Measurements from ENCODE around the gene SOS1. TPM values are rescaled to one million over a fixed set of nuclear protein-coding genes. Genes with fewer than 3 reads are reported as not detected.
"Not testable (repeated sequence)": the region's sequence is repeated elsewhere in the genome, so short reads cannot be mapped to it uniquely, and the experiment has no call there.

SOS1 gene
- total RNA-seq, 4 donors from 2014 or later = 13.3 to 107 (median 40.8) TPM

DNA sequence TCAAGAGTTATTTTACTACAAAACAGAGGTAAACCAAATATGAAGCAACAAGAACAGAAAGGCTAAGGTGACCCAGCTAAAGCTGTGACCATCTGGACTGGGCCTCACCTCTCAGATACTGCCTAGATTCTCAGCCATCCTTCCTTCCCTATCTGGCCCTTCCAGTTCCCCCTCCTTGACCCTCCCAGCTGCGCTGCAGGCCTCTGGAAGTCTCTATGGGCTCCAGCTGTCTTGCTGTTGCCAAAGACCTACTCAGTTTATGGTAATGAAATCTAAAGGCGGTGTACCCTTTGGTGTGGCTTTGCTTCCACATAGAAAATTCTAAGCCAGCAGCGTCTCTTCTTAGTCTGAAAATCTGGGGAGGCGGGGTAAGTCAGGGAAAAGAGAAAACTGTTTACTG lies 175.5 kb downstream of the SOS1 start:
- DNase-seq = peak in 1 of 2 donors; percentile 20
- Histone ChIP-seq H3K4me3 (no peak overlapping the region), H3K36me3 (no peaks in the 10 kb centered on the region), H3K27ac (peak overlapping the region; percentile 24 to 39), H3K27me3 (no peaks in the 10 kb centered on the region), H3K4me1 (no peaks in the 10 kb centered on the region), H3K9me3 (no peaks in the 10 kb centered on the region)
- intact Hi-C loops (cut with DNase I; ENCODE audit: low total_unique reads) = no loop called here
- TF ChIP-seq POLR2A (IDR thresholded peaks at IDR 0.05) = no peak
- TF ChIP-seq, protein P1, sequence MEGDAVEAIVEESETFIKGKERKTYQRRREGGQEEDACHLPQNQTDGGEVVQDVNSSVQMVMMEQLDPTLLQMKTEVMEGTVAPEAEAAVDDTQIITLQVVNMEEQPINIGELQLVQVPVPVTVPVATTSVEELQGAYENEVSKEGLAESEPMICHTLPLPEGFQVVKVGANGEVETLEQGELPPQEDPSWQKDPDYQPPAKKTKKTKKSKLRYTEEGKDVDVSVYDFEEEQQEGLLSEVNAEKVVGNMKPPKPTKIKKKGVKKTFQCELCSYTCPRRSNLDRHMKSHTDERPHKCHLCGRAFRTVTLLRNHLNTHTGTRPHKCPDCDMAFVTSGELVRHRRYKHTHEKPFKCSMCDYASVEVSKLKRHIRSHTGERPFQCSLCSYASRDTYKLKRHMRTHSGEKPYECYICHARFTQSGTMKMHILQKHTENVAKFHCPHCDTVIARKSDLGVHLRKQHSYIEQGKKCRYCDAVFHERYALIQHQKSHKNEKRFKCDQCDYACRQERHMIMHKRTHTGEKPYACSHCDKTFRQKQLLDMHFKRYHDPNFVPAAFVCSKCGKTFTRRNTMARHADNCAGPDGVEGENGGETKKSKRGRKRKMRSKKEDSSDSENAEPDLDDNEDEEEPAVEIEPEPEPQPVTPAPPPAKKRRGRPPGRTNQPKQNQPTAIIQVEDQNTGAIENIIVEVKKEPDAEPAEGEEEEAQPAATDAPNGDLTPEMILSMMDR (IDR thresholded peaks at IDR 0.05) = no peak

DNA sequence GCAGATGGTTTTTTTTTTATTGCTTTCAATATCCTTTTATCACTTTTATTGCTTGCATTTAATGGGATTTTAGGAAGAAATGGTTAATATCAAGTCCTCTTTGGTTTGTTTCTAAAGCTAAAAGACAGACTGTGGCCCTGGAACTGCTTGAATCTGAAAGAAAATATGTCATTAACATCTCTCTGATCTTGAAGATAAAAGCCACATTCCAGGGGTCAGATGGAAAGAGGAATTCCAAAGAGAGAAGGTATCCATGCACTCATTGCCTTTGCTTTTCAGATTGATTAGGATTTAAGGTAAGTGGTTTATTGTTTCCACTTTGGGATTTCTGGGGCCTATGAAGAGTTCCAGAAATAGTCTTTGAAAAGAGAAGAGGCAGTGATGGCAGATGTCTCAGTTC lies 177.1 kb downstream of the SOS1 start:
- no peak overlapping the region for H3K4me3 ChIP-seq
- intact Hi-C loops (cut with DNase I; ENCODE audit: low total_unique reads) = no loop called here
- no peaks in the 10 kb centered on the region for H3K9me3 ChIP-seq
- TF ChIP-seq, protein P1 (IDR thresholded peaks at IDR 0.05) = no peak
- no peak for TF ChIP-seq POLR2A (IDR thresholded peaks at IDR 0.05)
- no peaks in the 10 kb centered on the region for H3K27me3 ChIP-seq
- H3K4me1 ChIP-seq = no peaks in the 10 kb centered on the region
- no peak overlapping the region for H3K27ac ChIP-seq
- DNase-seq = no peak
- no peaks in the 10 kb centered on the region for H3K36me3 ChIP-seq

DNA sequence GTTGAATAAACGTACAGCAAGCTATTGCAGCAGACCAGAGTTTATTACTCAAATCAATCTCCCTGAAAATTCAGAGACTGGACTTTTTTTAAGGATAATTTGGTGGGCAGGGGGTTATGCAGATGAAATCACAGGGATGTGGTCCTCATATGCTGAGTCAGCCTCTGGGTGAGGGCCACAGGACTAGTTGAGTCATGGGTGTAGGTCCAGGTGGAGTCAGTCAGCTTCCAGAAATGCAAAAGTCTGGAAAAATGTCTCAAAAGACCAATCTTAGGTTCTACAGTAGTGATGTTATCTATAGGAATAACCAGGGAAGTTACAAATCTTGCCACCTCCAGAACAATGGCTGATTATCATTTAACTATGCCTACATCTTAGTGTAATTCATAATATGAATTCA lies 180.1 kb downstream of the SOS1 start:
- Histone ChIP-seq H3K27me3 (no peaks in the 10 kb centered on the region), H3K9me3 (no peaks in the 10 kb centered on the region), H3K4me1 (no peaks in the 10 kb centered on the region), H3K4me3 (no peak overlapping the region), H3K27ac (no peak overlapping the region), H3K36me3 (no peaks in the 10 kb centered on the region)
- intact Hi-C loops (cut with DNase I; ENCODE audit: low total_unique reads) = no loop called here
- TF ChIP-seq POLR2A (IDR thresholded peaks at IDR 0.05) = no peak
- TF ChIP-seq, protein P1 (IDR thresholded peaks at IDR 0.05) = no peak
- DNase-seq = no peak

DNA sequence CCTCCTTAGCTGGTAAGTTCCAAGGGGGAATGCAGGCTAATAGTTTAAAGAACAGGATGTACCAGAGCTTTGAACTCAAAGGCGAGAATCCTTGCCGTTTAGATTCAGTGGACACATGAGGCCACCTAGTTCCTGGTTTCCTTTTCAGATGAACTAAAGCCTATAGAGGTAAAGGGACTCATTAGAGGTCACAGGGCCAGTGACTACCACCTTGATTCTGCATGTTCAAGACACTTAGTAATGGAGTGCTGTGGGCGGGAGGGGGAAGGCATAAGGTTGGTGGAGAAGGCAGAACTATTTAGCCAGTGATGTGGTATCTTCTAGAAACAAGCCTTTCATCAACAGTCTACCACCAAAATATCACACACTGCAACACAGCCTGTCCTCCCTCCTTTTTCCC lies 183.3 kb downstream of the SOS1 start:
- Histone ChIP-seq H3K36me3 (no peaks in the 10 kb centered on the region), H3K4me1 (no peaks in the 10 kb centered on the region), H3K27ac (no peak overlapping the region), H3K27me3 (no peaks in the 10 kb centered on the region), H3K9me3 (no peaks in the 10 kb centered on the region), H3K4me3 (no peak overlapping the region)
- intact Hi-C loops (cut with DNase I; ENCODE audit: low total_unique reads) = no loop called here
- no peak for TF ChIP-seq POLR2A (IDR thresholded peaks at IDR 0.05)
- TF ChIP-seq, protein P1 (IDR thresholded peaks at IDR 0.05) = no peak
- no peak for DNase-seq

DNA sequence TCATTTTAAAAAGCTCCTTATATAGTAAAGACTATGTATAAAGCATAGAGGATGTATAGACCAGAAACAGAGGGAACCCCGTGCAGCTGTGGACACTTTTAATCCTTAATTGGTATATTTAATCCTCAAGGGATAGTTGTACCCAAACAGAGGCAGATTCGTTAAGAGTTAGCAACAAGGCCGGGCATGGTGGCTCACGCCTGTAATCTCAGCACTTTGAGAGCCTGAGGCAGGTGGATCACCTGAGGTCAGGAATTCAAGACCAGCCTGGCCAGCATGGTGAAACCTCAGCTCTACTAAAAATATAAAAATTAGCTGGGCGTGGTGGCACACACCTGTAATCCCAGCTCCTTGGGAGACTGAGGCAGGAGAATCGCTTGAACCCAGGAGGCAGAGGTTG lies 184.3 kb downstream of the SOS1 start:
- intact Hi-C loops (cut with DNase I; ENCODE audit: low total_unique reads); H3K27me3 ChIP-seq; DNase-seq; H3K4me1 ChIP-seq; H3K9me3 ChIP-seq; H3K4me3 ChIP-seq; H3K27ac ChIP-seq; H3K36me3 ChIP-seq: not testable (repeated sequence)

DNA sequence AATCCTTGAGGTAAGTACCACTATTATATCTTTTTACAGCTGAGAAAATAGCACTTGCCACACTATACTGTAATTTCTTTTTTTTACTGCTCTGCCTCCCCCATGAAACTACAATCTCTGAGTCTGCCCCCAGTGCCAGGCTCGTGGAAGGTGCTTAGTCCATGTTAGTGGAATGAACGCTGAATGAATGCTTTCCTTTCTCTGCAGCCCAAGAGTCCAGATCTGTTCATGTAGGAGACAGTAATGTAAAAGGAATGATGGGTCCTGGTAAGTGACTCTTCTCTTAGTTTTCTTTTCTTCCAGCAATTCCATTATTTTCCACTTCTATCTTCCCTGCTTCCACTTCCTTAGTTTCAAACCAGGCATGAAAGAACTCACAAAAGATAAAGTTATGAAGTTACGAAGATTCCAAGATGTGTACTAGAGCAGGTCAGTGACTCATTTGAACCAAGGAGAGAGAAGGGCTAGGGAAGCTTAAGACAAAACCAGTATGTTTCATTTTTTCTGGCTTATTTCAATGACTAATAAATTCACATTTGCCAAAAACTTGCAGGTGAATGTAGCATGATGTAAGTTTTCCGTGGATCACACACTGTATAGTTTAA lies 185.2 kb downstream of the SOS1 start:
- no peak overlapping the region for H3K4me3 ChIP-seq
- no peaks in the 10 kb centered on the region for H3K36me3 ChIP-seq
- H3K9me3 ChIP-seq = no peaks in the 10 kb centered on the region
- intact Hi-C loops (cut with DNase I; ENCODE audit: low total_unique reads) = no loop called here
- H3K27me3 ChIP-seq = no peaks in the 10 kb centered on the region
- H3K4me1 ChIP-seq = no peaks in the 10 kb centered on the region
- H3K27ac ChIP-seq = no peak overlapping the region
- TF ChIP-seq, protein P1 (IDR thresholded peaks at IDR 0.05) = no peak
- no peak for TF ChIP-seq POLR2A (IDR thresholded peaks at IDR 0.05)
- no peak for DNase-seq

All from uterus (tissue), 4 donors.